ENCODE measurements around the gene SLC6A9. TPM values are rescaled to one million over a fixed set of nuclear protein-coding genes. Genes with fewer than 3 reads are reported as not detected.

The SLC6A9 gene
- total RNA-seq, 1 donor = 11.7 TPM

- no peak for DNase-seq (ENCODE audit: low read depth)
- TF ChIP-seq CTCF (IDR thresholded peaks at IDR 0.05; ENCODE audit: insufficient read depth, low read depth, low read length) = no peak
- no peak overlapping the region for H3K4me3 ChIP-seq (ENCODE audit: low read depth, low read length)
These were observed 31.5 kb upstream of the SLC6A9 start for GRCh38 chr1:44062656-44063179.

- H3K4me3 ChIP-seq (ENCODE audit: low read depth, low read length) = no peak overlapping the region
- DNase-seq (ENCODE audit: low read depth) = no peak
- TF ChIP-seq CTCF (IDR thresholded peaks at IDR 0.05; ENCODE audit: insufficient read depth, low read depth, low read length) = no peak
These were observed 30.6 kb upstream of the SLC6A9 start for GRCh38 chr1:44061857-44062256.

- DNase-seq (ENCODE audit: low read depth) = no peak
- TF ChIP-seq CTCF (IDR thresholded peaks at IDR 0.05; ENCODE audit: insufficient read depth, low read depth, low read length) = no peak
- no peak overlapping the region for H3K4me3 ChIP-seq (ENCODE audit: low read depth, low read length)
These were observed 29.6 kb upstream of the SLC6A9 start for GRCh38 chr1:44060830-44061267.

DNA sequence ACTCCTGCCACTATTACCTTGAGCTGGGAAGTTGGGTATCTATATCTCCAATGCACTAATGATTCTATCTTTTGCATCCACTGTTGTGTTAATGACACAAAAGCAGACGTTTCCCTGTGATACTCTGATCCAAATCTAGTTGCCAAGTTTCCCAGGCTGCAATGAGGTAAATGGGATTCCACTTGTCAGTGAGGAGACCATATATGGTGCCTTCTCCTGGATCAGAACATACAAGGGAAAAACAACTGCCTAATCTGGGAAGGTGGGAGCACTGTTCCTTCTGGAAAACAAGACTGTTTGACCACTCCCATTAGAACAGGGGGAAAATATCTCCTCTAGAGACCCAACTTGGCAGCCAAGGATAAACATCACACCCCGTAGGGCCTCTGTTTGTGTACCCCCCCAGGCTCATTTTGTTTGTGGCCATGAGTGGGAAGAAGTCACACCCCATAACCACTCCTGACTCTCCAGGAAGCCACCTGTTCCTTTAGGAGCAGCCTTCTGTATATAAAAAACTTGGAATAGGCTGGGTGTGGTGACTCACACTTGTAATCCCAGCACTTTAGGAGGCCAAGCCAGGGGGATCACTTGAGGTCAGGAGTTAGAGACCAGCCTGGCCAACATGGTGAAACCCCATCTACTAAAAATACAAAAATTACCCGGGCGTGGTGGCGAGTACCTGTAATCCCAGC, 28.5 kb upstream of the SLC6A9 start:
- peak; percentile 40 for DNase-seq (ENCODE audit: low read depth)
- no peak for TF ChIP-seq CTCF (IDR thresholded peaks at IDR 0.05; ENCODE audit: insufficient read depth, low read depth, low read length)
- H3K4me3 ChIP-seq (ENCODE audit: low read depth, low read length) = no peak overlapping the region

- no peak overlapping the region for H3K4me3 ChIP-seq (ENCODE audit: low read depth, low read length)
- no peak for DNase-seq (ENCODE audit: low read depth)
- no peak for TF ChIP-seq CTCF (IDR thresholded peaks at IDR 0.05; ENCODE audit: insufficient read depth, low read depth, low read length)
These were observed 27.9 kb upstream of the SLC6A9 start for GRCh38 chr1:44059212-44059611.

- no peak overlapping the region for H3K4me3 ChIP-seq (ENCODE audit: low read depth, low read length)
- TF ChIP-seq CTCF (IDR thresholded peaks at IDR 0.05; ENCODE audit: insufficient read depth, low read depth, low read length) = no peak
- no peak for DNase-seq (ENCODE audit: low read depth)
These were observed 26.0 kb upstream of the SLC6A9 start for GRCh38 chr1:44057293-44057692.

DNA sequence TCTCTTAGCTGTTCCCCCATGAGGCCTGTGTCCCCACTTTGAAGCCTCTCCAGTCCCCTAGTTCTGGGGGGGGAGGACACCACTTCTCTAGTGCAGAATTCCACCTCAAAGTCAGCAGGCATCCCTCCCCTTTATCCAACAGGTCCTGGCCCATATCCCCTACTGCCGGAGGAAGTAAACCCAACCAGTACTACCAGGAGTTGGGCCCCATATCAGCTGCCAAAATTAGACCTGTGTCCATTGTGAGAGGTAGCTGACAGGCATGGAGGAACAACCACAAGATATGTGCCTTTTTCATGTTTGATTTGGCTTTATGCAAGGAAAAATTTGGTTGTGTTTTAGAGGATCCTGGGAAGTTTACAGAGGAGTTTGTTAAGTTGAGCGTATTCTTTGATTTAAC, 22.1 kb upstream of the SLC6A9 start:
- no peak for TF ChIP-seq CTCF (IDR thresholded peaks at IDR 0.05; ENCODE audit: insufficient read depth, low read depth, low read length)
- no peak for DNase-seq (ENCODE audit: low read depth)
- H3K4me3 ChIP-seq (ENCODE audit: low read depth, low read length) = no peak overlapping the region
